ENCODE data around the gene NBPF3. TPM values are rescaled to one million over a fixed set of nuclear protein-coding genes. Genes with fewer than 3 reads are reported as not detected.
"Not testable (repeated sequence)": the region's sequence is repeated elsewhere in the genome, so short reads cannot be mapped to it uniquely, and the experiment has no call there.

Gene NBPF3
- total and polyA plus RNA-seq, 2 experiments from 2014 or later: 8.1 to 13.8 TPM

DNA sequence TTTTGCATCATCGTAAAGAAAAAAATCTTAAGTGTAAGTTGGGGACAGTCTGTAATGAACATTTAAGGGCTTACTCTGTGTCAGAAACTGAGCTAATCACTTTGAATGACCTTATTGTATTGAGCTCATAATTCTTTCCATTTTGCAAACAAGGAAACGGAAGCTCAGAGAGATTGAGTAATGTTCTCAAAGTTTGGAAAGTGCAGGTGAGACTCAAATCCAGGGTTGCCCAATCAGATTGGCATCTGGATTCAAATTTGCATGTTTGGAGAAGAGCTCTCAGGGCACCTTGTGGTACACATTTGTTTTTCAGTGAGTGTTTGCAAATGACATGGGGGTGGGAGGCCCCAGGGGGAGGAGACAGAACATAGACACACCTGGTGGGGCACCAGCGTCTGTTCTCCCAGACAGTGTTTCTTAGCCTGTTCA is 77.2 kb downstream of the NBPF3 start:
- no peaks in the 10 kb centered on the region for H3K9me3 ChIP-seq (ENCODE audit: low read depth)
- no peak for DNase-seq (ENCODE audit: low read depth in 1 of 2, low spot score in 1 of 2)
- no peaks in the 10 kb centered on the region for H3K36me3 ChIP-seq
- TF ChIP-seq, protein P1, sequence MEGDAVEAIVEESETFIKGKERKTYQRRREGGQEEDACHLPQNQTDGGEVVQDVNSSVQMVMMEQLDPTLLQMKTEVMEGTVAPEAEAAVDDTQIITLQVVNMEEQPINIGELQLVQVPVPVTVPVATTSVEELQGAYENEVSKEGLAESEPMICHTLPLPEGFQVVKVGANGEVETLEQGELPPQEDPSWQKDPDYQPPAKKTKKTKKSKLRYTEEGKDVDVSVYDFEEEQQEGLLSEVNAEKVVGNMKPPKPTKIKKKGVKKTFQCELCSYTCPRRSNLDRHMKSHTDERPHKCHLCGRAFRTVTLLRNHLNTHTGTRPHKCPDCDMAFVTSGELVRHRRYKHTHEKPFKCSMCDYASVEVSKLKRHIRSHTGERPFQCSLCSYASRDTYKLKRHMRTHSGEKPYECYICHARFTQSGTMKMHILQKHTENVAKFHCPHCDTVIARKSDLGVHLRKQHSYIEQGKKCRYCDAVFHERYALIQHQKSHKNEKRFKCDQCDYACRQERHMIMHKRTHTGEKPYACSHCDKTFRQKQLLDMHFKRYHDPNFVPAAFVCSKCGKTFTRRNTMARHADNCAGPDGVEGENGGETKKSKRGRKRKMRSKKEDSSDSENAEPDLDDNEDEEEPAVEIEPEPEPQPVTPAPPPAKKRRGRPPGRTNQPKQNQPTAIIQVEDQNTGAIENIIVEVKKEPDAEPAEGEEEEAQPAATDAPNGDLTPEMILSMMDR (IDR thresholded peaks at IDR 0.05; ENCODE audit: low read depth, low read length): no peak
- peaks cover 2% of the 10 kb centered on the region for H3K27me3 ChIP-seq
- H3K4me1 ChIP-seq (ENCODE audit: low read depth): no peaks in the 10 kb centered on the region
- H3K27ac ChIP-seq: no peak overlapping the region
- H3K4me3 ChIP-seq: no peak overlapping the region

DNA sequence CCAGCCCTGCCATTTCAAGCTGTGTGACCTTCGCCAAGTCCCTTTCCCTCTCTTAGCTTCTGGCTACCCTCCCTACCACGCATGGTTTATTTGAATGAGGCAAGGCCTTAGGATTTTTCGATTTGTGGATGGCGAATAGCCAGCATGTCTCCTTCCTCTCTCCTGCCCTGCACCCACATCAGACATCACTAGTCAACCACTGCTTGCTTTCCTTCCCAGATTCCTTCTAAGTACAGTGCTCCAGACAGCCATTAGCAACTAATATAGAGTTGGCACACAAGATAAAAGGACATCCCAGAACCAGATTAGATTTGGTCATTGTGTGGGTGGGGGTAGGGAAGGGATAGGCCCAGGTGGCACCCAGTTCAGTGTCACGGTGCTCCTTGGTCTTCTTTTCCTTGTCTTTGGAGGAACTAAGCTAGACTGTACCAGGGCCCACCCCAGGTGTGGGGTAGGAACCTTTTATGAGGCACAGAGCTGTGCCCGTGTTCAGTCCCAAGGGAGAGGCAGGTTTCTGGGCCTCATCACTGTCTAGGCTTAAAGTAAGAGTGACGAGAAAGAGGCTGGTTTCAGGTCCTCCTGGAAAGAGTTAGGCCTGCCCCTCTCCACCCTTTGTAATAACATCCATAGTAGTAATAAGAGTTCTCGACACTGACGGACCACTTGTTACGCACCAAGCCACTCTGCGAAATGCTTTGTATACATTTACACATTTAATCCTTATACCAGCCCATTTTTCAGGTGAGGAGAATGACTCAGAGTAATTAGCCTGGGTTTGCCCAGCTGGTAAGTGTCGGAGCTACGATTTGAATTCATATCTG is 77.9 kb downstream of the NBPF3 start:
- Histone ChIP-seq H3K9me3 (ENCODE audit: low read depth) (no peaks in the 10 kb centered on the region), H3K4me3 (no peak overlapping the region), H3K36me3 (no peaks in the 10 kb centered on the region), H3K27me3 (peaks cover 2% of the 10 kb centered on the region), H3K27ac (no peak overlapping the region), H3K4me1 (ENCODE audit: low read depth) (no peaks in the 10 kb centered on the region)
- TF ChIP-seq, protein P1 (IDR thresholded peaks at IDR 0.05; ENCODE audit: low read depth, low read length): no peak
- DNase-seq (ENCODE audit: low read depth in 1 of 2, low spot score in 1 of 2): no peak

DNA sequence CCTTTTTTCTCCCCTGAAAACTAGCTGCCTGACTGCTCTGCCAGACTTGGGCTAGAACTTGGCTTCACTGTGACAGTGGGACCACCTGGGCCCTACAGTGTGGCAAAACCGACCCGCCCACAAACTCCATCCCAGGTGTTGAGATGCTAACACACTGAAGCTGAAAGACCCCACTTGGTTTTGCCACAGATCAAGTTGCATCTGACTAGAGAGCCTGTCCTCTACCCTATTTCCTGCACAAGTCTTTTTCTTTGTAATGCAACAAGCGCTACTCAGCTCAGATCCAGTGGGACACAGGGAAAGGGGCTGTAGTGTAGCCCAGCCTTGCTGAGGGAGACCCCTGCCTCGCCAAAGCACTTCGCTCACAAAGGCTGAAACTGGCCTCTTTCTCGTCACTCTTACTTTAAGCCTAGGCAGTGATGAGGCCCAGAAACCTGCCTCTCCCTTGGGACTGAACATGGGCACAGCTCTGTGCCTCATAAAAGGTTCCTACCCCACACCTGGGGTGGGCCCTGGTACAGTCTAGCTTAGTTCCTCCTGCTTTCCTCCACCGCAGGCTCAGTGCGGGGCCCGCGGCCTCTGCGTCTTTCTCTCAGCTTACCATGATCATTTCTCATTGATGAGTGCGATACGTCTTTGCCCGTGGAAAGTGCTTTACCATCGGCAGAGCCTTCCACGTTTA is 79.0 kb downstream of the NBPF3 start:
- DNase-seq (ENCODE audit: low read depth in 1 of 2, low spot score in 1 of 2): no peak

DNA sequence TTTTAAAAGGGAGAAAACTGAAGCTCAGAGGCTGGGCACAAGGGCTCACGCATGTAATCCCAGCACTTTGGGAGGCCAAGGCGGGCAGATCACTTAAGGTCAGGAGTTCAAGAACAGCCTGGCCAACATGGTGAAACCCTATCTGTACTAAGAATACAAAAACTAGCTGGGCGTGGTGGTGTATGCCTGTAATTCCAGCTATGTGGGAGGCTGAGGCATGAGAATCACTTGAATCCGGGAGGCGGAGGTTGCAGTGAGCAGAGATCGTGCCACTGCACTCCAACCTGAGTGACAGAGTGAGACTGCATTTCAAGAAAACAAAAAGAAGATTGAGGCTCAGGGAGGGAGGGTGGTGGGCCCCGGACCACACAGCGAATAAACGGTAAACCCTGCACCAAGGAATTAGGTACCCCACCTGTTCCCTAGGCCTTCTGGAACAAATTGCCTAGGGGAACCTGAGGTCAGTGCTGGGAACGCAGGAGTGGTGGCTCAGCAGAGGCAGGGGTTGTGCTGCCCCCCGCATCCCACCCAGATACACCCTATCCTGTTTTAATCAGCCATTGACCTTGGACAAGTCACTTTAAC is 79.6 kb downstream of the NBPF3 start:
- H3K27ac ChIP-seq; H3K4me3 ChIP-seq; DNase-seq (ENCODE audit: low read depth in 1 of 2, low spot score in 1 of 2): not testable (repeated sequence)

More for the DNA sequence above, 79.0 kb downstream of the NBPF3 start:
- H3K4me3 ChIP-seq: no peak overlapping the region
- no peak overlapping the region for H3K27ac ChIP-seq
- H3K36me3 ChIP-seq: no peaks in the 10 kb centered on the region
- no peaks in the 10 kb centered on the region for H3K9me3 ChIP-seq (ENCODE audit: low read depth)
- no peaks in the 10 kb centered on the region for H3K4me1 ChIP-seq (ENCODE audit: low read depth)
- TF ChIP-seq, protein P1 (IDR thresholded peaks at IDR 0.05; ENCODE audit: low read depth, low read length): no peak
- H3K27me3 ChIP-seq: peaks cover 2% of the 10 kb centered on the region

DNA sequence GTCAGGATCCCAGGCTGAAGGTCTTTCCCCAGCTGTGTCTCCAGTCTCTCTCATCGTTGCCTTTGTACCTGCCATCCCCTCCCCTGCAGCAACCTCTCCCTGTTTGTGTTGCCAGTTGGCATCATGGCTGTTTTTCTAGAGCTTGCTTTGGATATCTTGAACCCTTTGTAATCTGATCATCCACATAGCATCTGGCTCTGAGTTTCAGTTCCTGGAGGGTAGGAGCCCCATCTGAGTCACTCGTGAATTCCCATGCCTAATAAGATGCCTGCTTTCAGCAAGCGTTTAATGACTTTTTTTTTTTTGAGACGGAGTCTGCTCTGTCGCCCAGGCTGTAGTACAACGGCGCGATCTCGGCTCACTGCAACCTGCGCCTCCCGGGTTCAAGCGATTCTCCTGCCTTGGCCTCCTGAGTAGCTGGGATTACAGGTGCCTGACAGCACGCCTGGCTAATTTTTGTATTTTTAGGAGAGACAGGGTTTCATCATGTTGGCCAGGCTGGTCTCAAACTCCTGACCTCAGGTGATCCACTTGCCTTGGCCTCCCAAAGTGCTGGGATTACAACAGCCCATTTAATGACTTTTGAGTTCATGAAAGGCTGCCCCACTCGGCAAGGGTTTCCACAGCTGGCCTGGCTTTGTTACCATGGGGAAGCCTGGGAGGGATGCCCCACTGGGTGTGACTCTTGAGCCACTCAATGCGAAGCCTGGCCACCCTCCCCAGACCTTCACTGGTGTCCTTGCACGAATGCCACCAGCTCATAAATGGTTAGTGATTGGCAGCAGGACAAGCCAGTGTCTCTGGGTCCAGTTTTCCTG is 81.2 kb downstream of the NBPF3 start:
- H3K4me3 ChIP-seq: no peak overlapping the region
- H3K36me3 ChIP-seq: no peaks in the 10 kb centered on the region
- TF ChIP-seq, protein P1 (IDR thresholded peaks at IDR 0.05; ENCODE audit: low read depth, low read length): no peak
- H3K27me3 ChIP-seq: no peaks in the 10 kb centered on the region
- no peak overlapping the region for H3K27ac ChIP-seq
- H3K9me3 ChIP-seq (ENCODE audit: low read depth): no peaks in the 10 kb centered on the region
- peaks cover 4% of the 10 kb centered on the region for H3K4me1 ChIP-seq (ENCODE audit: low read depth)
- no peak for DNase-seq (ENCODE audit: low read depth in 1 of 2, low spot score in 1 of 2)

More for the DNA sequence above, 79.6 kb downstream of the NBPF3 start:
- not testable (repeated sequence) for H3K9me3 ChIP-seq (ENCODE audit: low read depth); H3K27me3 ChIP-seq; H3K4me1 ChIP-seq (ENCODE audit: low read depth); H3K36me3 ChIP-seq

Measured in cardiac muscle cell (in vitro differentiated cells and primary cell).